M059J (cell line): ENCODE results near the gene RAB36. TPM values are rescaled to one million over a fixed set of nuclear protein-coding genes. Genes with fewer than 3 reads are reported as not detected.
"Not testable (repeated sequence)": the region's sequence is repeated elsewhere in the genome, so short reads cannot be mapped to it uniquely, and the experiment has no call there.

ENCODE experiments used
- DNase-seq: peaks from one replicate; pipeline ENCODE4 v3.0.0-alpha.2; 2012; ENCODE audit warnings: low read depth
- total RNA-seq: library from RNA; depleted of rRNA; stranded (reverse); fragments of >200 nt; shearing (Covaris generic); gene quantifications from 2 replicates; pipeline ENCODE4 v1.2.3, GENCODE V29; 2014

The RAB36 gene
- total RNA-seq, 1 experiment from 2014 or later: 3.4 TPM

DNA sequence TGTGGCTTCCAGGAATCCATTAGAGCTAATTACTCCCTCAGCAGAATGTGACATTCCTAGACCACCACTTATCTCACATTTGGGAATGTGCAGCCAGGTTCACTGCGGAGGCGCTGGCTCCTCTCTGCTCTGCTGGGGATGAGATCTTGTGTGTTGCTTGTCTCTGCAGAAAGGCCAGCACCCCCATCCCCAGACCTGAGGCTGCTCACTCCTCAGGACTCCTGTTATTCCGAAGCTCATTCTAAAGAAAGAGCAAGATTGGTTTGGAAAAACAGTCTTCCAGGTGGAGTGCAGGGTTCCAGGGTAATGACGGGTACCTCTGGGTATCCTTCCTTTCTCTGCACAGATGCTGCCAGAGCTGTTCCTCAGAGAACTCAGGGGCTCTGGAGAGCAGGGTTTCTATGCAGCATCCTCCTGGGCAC, 24.3 kb upstream of the RAB36 start:
- DNase-seq: no peak

DNA sequence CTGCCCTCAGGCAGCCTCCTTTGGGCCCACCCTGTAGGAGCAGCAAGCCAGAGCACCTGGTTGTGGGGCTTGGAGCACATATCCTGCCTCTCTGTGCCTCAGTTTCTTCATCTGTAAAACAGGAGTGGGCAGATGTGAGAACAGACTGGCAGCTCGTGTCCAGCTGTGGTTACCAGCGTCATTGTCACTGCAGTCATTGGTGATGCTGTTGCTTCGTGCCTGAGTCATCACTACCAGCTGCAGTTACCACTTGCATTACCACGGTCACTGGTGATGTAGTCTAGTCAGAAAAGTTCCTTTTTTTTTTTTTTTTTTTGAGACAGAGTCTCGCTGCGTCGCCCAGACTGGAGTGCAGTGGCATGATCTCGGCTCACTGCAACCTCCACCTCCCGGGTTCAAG, 23.9 kb upstream of the RAB36 start:
- peak; percentile 16 for DNase-seq

DNA sequence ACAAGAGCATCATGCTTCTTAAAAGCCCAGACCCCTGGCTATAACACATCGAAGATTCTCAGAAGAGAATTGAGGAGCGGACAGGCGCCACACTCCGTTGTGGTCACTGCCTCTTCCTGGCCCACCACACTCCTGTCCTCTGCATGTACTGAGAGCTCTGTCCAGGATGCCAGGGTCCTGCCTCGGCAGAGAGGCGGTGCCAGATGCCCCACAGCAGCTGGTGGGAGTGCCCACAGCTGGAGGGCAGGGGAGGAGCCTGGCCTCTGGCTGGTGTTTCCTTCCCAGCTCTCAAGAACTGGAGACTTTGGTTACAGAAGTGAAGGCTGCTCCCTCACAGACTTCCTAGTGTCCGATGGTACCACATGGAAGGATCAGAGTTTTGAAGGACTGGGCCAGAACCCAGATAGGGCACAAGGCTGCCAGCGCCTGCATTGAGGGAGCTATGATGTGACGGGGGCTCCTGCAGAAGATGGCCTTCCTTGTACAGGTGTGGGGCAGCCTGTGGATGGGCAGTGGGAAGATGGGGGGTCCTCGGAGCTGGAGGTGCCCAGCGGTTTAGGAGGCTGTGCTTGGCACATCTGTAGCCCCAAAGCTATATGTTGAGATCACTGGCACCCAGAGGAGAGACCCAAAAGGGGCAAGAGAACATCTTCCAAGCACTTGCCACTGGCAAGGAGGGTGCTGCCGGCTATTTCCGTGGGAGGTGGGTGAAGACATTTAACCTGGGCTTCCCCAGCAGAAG, 22.9 kb upstream of the RAB36 start:
- no peak for DNase-seq

DNA sequence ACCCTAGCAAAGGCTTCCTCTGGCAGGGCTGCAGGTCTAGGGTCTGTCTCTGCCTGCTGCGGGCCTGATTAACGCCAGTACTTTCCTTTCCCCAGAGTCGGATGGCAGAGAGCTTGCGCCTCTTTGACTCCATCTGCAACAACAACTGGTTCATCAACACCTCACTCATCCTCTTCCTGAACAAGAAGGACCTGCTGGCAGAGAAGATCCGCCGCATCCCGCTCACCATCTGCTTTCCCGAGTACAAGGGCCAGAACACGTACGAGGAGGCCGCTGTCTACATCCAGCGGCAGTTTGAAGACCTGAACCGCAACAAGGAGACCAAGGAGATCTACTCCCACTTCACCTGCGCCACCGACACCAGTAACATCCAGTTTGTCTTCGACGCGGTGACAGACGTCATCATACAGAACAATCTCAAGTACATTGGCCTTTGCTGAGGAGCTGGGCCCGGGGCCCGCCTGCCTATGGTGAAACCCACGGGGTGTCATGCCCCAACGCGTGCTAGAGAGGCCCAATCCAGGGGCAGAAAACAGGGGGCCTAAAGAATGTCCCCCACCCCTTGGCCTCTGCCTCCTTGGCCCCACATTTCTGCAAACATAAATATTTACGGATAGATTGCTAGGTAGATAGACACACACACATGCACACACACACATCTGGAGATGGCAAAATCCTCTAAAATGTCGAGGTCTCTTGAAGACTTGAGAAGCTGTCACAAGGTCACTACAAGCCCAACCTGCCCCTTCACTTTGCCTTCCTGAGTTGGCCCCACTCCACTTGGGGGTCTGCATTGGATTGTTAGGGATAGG, 22.1 kb upstream of the RAB36 start:
- DNase-seq: no peak

DNA sequence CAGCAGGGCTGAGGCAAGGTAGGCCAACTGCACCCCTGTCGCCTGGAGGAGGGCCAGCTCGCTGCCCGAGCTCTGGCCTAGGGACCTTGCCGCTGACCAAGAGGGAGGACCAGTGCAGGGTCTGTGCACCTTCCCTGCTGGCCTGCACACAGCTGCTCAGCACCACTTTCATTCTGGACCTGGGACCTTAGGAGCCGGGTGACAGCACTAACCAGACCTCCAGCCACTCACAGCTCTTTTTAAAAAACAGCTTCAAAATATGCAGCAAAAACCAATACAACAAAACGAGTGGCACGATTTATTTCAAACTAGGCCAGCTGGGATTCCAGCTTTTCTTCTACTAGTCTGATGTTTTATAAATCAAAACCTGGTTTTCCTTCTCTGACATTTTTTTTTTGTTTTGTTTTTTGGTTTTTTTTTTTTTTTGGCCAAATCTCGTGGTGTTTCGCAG, 21.4 kb upstream of the RAB36 start:
- no peak for DNase-seq

DNA sequence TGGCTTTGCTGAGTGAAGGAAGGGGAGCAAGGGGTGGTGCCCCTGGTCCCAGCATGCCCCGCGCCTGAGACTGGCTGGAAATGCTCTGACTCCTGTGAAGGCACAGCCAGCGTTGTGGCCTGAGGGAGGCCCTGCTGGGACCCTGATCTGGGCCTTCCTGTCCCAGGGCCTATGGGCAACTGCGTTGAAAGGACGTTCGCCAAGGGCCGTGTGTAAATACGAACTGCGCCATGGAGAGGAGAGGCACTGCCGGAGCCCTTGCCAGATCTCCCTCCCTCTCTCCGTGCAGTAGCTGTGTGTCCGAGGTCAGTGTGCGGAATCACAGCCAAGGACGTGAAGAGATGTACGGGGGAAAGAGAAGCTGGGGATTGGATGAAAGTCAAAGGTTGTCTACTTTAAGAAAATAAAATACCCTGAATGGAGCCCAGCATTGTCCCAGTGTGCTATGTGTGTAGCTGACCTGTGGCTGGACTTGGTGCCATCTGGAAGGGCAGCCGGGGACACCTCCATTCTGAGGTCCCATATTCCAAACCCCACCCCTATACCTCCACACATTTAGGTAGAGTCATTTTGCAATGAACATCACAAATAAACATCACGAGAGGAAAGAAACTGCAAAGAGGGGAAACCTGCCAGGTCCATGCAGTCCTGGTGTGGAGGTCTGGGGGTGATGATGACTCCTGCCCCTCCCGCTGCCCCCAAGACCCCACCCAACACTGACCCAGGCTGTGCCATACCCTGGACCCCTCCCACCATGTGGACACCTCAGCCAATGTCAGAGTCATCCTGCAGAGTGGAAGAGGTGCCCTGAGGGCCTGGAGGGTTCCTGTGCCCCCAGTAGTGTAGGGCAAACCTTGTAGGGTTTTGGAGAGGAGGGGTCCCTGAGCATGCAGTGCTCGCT, 20.4 kb upstream of the RAB36 start:
- no peak for DNase-seq

DNA sequence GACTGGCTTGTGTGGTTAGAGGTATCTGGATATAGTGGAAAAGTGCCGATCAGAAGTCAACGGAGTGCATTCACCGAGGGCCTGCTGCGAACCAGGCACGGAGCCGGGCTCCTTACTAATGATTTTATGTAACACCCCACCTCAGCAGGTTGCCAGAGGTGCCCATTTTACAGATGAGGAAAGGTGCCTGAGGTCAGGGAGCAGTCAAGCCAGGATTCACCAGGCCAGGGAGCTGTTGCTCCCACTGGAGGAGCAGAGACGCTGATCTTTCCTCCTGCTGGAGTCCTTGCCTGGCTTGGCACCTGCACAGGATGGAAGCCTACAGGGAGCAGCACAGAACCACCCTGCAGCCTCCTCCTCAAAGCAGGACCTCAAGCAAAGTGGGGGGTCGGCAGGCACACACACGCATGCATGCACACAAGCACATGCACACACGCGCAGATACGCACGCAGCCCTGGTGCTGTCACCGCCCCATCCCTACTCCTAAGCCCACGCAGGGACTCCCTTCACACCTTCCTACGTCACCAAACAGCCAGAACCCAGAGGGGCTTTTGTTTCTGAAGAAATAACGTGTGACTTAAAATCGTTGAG, 19.7 kb upstream of the RAB36 start:
- no peak for DNase-seq

DNA sequence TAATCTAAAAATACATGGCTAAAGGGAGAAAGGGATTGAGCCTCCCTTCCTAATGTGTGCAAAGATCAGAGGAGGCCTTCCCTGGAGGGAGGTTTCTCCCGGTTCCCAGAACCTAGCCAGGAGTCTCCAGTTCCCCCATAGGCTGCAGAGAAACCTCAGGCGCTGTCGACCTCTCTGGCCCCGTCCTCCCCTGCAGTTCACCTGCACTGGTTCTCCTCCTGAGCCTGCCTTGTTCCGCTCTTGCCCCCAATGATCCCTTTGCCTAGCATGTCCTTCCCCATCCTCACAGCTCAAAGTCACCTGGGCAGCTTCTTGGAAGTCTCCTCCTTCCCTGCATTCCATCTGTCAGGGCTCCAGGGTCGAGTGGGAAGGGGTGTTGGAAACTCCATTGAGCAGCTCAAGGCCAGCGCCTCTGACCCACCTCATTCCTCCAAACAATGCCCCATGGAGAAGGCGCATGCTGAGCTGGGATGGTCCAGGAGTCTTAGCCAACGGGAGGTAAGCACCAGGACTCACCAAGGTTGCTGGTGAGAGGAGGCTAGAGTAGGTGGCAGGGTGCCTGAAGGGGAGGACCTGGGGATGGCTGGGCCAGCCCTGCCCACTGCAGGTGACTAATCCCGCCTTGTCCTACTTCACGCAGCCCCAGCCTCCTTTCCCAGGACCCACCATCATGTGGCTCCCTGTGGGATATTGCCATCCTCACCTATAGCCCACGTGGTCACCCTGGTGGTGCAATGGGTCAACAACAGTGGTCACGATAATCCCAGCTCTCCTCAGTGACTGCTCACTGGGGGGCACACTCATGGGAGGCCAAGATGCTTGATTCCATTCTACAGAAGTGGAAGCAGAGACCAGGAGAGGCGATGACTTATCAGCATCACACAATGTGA, 18.9 kb upstream of the RAB36 start:
- DNase-seq: no peak

DNA sequence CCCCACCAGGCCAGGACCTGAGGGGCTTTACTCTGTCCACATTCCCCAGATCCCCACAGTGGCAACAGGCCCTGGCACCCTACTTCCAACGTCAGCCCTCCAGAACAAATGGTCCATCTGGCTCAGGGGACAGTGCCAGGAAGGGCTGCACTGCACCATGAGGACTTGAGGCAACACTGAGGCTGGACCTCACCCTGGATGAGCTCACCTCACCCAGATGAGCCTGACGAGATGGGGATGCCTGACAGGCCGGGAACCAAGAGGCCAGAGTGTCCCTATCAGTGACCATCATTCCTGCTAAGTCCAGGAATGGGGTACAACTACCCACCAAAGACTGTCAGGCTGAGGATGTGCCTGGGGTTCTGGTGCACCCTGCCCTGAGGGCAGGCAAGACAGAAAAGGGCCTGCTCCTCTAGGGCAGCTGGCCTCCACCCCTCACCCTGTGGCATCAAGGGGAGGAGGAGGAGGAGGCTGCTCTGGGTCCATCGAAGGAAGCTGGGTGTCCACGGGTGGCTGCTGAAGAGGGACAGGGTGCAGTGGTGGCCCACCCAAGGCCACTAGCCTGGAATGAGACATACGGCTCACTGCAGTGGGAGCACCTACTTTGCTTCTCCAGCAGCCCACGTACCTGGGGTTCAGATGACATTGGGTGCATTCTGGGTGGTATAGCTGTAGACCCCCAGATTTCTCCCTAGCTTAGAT, 18.1 kb upstream of the RAB36 start:
- DNase-seq: no peak

DNA sequence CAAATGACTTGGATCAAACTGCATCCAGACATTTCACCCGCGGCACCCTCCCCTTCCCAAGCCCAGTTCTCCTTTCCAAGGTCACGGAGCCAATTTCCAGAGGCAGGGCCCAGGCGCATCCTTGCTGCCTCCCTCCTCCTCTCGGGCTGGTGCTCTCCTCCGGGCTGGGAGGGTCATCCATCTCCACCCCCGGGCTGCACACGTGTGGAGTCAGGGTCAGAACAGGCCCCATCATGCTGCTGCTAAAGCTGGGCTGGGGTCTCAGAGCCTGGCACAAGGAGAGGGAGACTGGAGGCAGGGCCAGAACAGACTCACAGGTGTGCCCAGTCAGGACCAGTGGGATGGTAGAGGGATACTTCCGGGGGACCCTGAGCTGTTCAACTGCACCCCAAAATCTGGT, 17.5 kb upstream of the RAB36 start:
- DNase-seq: no peak

DNA sequence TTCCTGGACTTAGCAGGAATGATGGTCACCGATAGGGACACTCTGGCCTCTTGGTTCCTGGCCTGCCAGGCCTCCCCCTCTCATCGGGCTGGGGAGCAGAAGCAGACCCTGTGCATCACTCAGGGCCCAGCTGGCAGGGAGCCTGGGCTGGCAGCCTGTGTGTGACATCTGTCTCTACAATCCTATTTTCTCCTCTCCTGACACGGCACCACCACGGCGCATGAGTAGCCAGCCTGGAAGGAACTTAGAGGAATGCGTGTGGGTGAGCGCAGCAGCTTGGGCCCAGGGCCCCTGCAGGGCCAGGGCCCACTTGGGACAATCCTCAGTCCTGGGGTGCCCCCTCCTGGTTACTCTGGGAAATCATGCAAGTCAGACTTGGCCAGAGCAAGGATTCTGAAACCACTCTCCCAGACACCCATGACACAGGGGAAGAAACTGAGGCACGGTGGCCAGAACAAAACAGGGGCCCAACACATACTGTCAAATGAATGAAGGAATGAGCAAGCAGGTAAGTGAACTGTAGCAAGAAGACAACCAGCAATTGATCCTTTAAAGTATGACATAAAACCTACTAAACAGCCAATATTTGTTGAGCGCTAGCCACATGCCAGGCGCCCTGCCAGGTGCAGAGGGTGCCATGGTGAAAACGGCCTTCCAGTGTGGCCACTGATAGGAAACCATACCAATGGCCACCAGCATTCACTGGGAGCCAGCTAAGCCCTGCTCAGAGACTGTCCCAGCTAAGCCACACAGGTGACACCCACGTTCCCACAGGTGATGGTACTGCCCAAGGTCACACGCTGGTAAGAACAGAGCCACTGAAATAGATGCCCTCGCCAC, 16.8 kb upstream of the RAB36 start:
- DNase-seq: peak; percentile 32

DNA sequence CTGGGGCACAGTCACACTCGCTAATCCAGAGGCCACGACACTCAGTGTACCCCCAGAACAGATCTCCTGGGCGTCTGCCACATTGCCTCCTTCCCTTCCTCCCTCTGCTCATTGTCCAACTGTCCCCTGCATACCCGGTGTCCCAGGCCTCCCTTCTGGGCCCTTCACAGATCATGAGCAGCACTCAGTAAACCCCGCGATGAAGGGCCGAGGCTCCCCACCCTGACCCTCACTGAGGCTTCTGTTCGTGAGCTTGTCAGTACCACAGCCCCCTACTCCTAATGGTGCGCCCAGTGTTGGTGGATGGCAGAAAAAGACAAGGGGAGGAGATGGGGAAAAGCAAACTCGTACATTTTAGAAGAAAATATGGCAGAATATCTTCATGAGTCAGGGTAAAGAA, 16.1 kb upstream of the RAB36 start:
- no peak for DNase-seq

DNA sequence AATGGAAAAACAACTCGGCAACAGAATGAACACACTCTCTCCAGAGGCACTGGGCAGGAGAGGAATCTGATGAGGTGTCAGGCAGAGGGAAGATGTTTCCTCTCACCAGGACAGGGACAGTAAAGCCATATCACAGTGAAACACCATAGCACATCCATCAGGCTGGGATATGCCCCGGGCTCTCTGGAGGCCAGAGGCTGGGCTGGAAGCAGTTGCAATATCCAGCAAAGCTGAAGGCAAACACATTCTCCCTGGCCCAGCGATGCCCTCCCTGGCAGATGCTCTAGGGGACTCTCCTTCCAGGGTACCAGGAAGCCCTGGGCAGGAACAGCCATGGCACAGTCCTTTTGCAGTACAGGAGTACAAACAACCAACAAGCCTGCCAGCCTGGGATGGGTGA, 14.6 kb upstream of the RAB36 start:
- no peak for DNase-seq

DNA sequence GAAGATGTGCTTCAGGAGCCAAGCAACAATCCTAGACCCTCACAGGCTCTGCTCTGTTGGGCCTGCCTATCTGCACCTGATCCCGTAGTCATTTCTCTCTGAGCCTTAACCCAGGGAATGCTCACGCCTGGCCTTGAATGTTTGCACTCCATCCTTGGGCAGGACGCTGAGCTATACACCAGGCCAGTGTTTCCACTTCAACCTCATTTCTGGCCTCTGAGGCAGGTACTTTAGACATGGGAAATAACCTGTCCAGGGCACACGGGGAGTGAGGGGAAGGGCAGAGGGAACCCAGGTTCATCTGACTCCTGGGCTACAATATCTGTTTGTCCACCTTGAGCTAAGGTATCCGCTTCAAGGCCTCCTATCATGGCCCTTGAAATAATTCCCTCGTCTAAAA, 13.3 kb upstream of the RAB36 start:
- DNase-seq: no peak

DNA sequence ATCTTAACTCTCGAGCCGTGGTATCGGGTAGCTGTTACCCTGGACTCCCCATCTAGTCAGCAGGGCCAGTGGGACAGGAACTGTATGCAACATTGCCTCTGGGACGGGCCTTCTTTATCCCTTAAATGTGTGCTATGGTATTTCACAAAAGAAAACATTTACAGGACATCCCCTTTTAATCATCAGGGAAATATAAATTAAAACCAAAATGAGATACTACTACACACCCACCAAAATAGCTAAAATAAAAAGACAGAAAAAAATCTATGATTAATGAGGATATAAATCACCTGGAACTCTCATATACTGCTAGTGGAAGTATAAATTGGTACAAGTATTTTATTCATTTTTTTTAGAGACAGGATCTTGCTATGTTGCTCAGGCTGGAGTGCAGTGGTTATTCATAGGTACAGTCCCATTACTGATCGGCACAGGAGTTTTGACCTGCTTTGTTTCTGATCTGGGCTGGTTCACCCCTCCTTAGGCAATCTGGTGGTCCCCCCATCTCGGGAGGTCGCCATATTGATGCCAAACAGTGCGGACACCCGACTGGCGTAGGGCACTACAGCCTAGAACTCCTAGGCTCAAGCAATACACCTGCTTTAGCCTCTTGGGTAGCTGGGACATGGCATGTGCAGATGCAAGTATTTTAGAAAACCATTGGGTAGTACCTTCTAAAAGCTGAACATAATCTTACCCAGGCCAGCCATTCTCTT, 12.7 kb upstream of the RAB36 start:
- DNase-seq: no peak

DNA sequence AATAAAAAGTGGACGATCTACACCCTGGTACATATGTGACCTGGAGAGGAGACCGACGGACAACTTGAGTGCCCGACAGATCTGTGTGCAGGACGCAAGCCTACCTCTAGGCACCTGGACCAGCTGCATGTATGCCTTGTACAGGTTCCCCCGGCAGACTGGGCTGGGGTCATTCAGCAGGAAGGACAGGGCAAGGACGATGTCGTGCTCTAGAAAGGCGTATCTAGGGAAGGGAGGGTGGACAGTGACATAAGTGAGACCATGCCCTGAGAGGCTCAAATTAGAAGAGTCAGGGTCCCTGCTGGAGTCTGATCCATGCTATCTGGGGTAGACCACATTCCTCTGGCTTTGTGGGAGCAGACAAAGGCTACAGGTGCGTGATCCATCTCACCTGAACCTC, 11.4 kb upstream of the RAB36 start:
- DNase-seq: no peak

DNA sequence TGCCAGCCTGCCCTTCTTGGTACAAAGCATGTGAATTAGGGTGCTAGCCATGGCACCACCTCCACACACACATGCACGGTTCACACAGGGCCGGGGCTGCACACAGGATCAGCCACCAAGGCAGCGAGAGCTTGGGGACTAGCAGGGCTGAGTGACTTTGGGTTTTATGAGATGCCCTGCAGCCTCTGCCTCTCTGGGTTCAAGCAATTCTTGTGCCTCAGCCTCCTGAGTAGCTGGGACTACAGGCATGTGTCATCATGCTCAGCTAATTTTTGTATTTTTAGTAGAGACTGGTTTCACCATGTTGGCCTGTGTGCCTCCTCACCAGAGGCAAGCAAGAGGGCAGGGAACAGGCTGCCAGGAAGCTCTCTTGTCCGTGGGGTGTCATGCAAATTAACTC, 8.3 kb upstream of the RAB36 start:
- not testable (repeated sequence) for DNase-seq

DNA sequence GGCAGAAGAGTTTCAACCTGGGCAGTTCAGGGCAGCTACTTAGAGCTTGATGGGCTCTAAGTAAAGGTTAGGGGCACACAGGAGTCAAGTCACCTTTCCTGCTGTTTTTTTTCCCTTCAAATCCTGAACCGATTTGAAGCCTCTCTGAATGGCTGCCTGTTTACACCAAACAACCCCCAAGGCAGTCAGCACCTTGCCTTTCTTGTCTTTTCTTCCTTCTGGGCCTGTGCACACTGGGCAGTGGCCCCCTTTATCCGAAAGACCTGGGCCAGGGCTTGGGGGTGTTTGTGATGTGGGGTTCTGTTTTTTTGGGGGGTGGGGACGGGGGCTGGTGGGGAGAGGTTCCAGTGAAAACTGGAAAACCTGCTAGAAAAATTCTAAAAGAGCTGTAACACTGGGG, 7.8 kb upstream of the RAB36 start:
- no peak for DNase-seq
